ENCODE results near the gene SCYL3. TPM values are rescaled to one million over a fixed set of nuclear protein-coding genes. Genes with fewer than 3 reads are reported as not detected.

The SCYL3 gene
- total and polyA plus RNA-seq, 7 experiments from 2014 or later, result 9.5 to 22.7 (median 17.3) TPM

- ChIA-PET CTCF (no interaction called here), POLR2A (interaction anchor here (0.8 kb wide), 1 partner anchor 11 kb away, joined by 3 read pairs; no protein-coding TSS in a partner anchor)
- Mint-ChIP-seq H3K27ac (no peak overlapping the region), H3K9me3 (no peaks in the 10 kb centered on the region), H3K27me3 (no peaks in the 10 kb centered on the region), H3K36me3 (peaks cover 11 to 47% (median 27%) of the 10 kb centered on the region in 5 donors), H3K4me1 (peaks cover 19 to 69% (median 58%) of the 10 kb centered on the region in 7 donors), H3K4me3 (no peak overlapping the region)
- DNase-seq (no peak), ATAC-seq (no peak)
- H3K4me1 ChIP-seq (ENCODE audit: control insufficient read depth in 2 of 2, insufficient read depth in 2 of 2, low read length in 2 of 2), result peaks cover 15 to 20% of the 10 kb centered on the region in 2 donors
- H3K27ac ChIP-seq (ENCODE audit: low read depth, low read length), result no peak overlapping the region
- no peak overlapping the region for H3K4me3 ChIP-seq (ENCODE audit: low read length)
- H3K36me3 ChIP-seq (ENCODE audit: control insufficient read depth in 2 of 3, insufficient read depth in 3 of 3, low read length in 3 of 3), result peaks cover 6 to 19% (median 10%) of the 10 kb centered on the region in 3 experiments
- intact Hi-C loops (cut with micrococcal nuclease), result loop anchor here in 1 of 2 donors (2.0 kb wide), 1 partner anchor 300 kb away; the partner anchor contains the start of gene F5
- no peaks in the 10 kb centered on the region for H3K27me3 ChIP-seq (ENCODE audit: control insufficient read depth in 2 of 2, insufficient read depth in 2 of 2, low read length in 2 of 2)
- H3K9me3 ChIP-seq (ENCODE audit: control insufficient read depth in 2 of 3, low read length in 3 of 3), result no peaks in the 10 kb centered on the region
These were observed 6.8 kb downstream of the SCYL3 start for GRCh38 chr1:169886931-169887330.

- intact Hi-C loops (cut with micrococcal nuclease), result loop anchor here in 1 of 2 donors (2.0 kb wide), 1 partner anchor 300 kb away; the partner anchor contains the start of gene F5
- H3K27ac ChIP-seq (ENCODE audit: low read depth, low read length), result no peak overlapping the region
- Mint-ChIP-seq H3K36me3 (peaks cover 11 to 50% (median 30%) of the 10 kb centered on the region in 5 donors), H3K27ac (no peak overlapping the region), H3K4me3 (no peak overlapping the region), H3K27me3 (no peaks in the 10 kb centered on the region), H3K4me1 (peaks cover 18 to 66% (median 56%) of the 10 kb centered on the region in 7 donors), H3K9me3 (no peaks in the 10 kb centered on the region)
- no peak for DNase-seq
- ATAC-seq, result no peak
- H3K27me3 ChIP-seq (ENCODE audit: control insufficient read depth in 2 of 2, insufficient read depth in 2 of 2, low read length in 2 of 2), result no peaks in the 10 kb centered on the region
- no peaks in the 10 kb centered on the region for H3K9me3 ChIP-seq (ENCODE audit: control insufficient read depth in 2 of 3, low read length in 3 of 3)
- ChIA-PET POLR2A (interaction anchor here (0.8 kb wide), 1 partner anchor 11 kb away, joined by 3 read pairs; no protein-coding TSS in a partner anchor), CTCF (no interaction called here)
- peaks cover 6 to 24% (median 10%) of the 10 kb centered on the region in 3 experiments for H3K36me3 ChIP-seq (ENCODE audit: control insufficient read depth in 2 of 3, insufficient read depth in 3 of 3, low read length in 3 of 3)
- no peak overlapping the region for H3K4me3 ChIP-seq (ENCODE audit: low read length)
- H3K4me1 ChIP-seq (ENCODE audit: control insufficient read depth in 2 of 2, insufficient read depth in 2 of 2, low read length in 2 of 2), result peaks cover 10 to 16% of the 10 kb centered on the region in 2 donors
These were observed 7.3 kb downstream of the SCYL3 start for GRCh38 chr1:169886422-169886821.

- Histone ChIP-seq H3K36me3 (ENCODE audit: control insufficient read depth in 2 of 3, insufficient read depth in 3 of 3, low read length in 3 of 3) (peaks cover 6 to 26% (median 10%) of the 10 kb centered on the region in 3 experiments), H3K27ac (ENCODE audit: low read depth, low read length) (no peak overlapping the region), H3K27me3 (ENCODE audit: control insufficient read depth in 2 of 2, insufficient read depth in 2 of 2, low read length in 2 of 2) (no peaks in the 10 kb centered on the region), H3K4me1 (ENCODE audit: control insufficient read depth in 2 of 2, insufficient read depth in 2 of 2, low read length in 2 of 2) (peaks cover 0 to 5% of the 10 kb centered on the region in 2 donors), H3K9me3 (ENCODE audit: control insufficient read depth in 2 of 3, low read length in 3 of 3) (no peaks in the 10 kb centered on the region), H3K4me3 (ENCODE audit: low read length) (no peak overlapping the region)
- ChIA-PET CTCF (no interaction called here), POLR2A (interaction anchor here (0.8 kb wide), 1 partner anchor 12 kb away, joined by 3 read pairs; no protein-coding TSS in a partner anchor)
- ATAC-seq (no peak), DNase-seq (no peak)
- no peaks in the 10 kb centered on the region for H3K9me3 Mint-ChIP-seq
- intact Hi-C loops (cut with micrococcal nuclease), result no loop called here
- H3K27me3 Mint-ChIP-seq, result no peaks in the 10 kb centered on the region
- peaks cover 11 to 51% (median 32%) of the 10 kb centered on the region in 5 donors for H3K36me3 Mint-ChIP-seq
- H3K4me3 Mint-ChIP-seq, result no peak overlapping the region
- H3K27ac Mint-ChIP-seq, result no peak overlapping the region
- peaks cover 16 to 60% (median 50%) of the 10 kb centered on the region in 7 donors for H3K4me1 Mint-ChIP-seq
These were observed 8.5 kb downstream of the SCYL3 start for GRCh38 chr1:169885207-169885606.

DNA sequence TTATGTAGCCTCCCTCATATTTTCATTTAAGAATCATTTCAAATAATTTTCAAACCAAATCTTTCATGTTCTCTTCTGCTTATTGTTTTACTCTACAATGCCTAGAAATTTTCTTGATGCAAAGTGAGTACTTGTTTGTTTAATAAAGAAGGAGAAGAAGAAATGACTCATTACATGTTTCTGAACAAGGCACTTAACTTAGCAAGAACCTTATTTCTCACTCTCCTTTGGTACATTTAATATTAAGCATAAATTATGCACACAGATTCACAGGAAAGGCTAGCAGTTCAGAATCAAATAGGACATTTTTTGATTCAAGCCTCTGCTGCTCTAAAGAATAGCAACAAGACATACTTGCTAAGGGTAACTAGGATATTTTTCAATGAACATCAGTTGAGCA, 9.1 kb downstream of the SCYL3 start:
- intact Hi-C loops (cut with micrococcal nuclease), result no loop called here
- no peak overlapping the region for H3K4me3 Mint-ChIP-seq
- peaks cover 11 to 52% (median 35%) of the 10 kb centered on the region in 5 donors for H3K36me3 Mint-ChIP-seq
- CTCF ChIA-PET, result no interaction called here
- Histone ChIP-seq H3K27me3 (ENCODE audit: control insufficient read depth in 2 of 2, insufficient read depth in 2 of 2, low read length in 2 of 2) (no peaks in the 10 kb centered on the region), H3K4me3 (ENCODE audit: low read length) (no peak overlapping the region), H3K4me1 (ENCODE audit: control insufficient read depth in 2 of 2, insufficient read depth in 2 of 2, low read length in 2 of 2) (no peaks in the 10 kb centered on the region), H3K9me3 (ENCODE audit: control insufficient read depth in 2 of 3, low read length in 3 of 3) (no peaks in the 10 kb centered on the region), H3K36me3 (ENCODE audit: control insufficient read depth in 2 of 3, insufficient read depth in 3 of 3, low read length in 3 of 3) (peaks cover 6 to 26% (median 10%) of the 10 kb centered on the region in 3 experiments), H3K27ac (ENCODE audit: low read depth, low read length) (no peak overlapping the region)
- H3K4me1 Mint-ChIP-seq, result peaks cover 16 to 61% (median 52%) of the 10 kb centered on the region in 7 donors
- no peaks in the 10 kb centered on the region for H3K27me3 Mint-ChIP-seq
- H3K9me3 Mint-ChIP-seq, result no peaks in the 10 kb centered on the region
- POLR2A ChIA-PET, result interaction anchor here (0.8 kb wide), 1 partner anchor 12 kb away, joined by 3 read pairs; no protein-coding TSS in a partner anchor
- H3K27ac Mint-ChIP-seq, result no peak overlapping the region
- no peak for DNase-seq
- ATAC-seq, result no peak

DNA sequence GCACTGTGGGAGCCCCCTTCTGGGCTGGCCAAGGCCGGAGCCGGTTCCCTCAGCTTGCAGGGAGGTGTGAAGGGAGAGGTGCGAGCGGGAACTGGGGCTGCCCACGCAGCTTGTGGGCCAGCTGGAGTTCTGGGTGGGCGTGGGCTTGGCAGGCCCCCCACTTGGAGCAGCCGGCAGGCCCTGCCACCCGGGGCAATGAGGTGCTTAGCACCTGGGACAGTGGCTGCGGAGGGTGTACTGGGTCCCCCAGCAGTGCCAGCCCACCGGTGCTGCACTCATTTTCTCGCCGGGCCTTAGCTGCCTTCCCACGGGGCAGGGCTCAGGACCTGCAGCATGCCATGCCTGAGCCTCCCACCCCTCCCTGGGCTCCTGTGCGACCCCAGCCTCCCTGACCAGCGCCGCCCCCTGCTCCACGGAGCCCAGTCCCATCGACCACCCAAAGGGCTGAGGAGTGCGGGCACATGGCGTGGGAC, 11.6 kb downstream of the SCYL3 start:
- CTCF ChIA-PET, result no interaction called here
- H3K36me3 Mint-ChIP-seq, result peaks cover 11 to 53% (median 28%) of the 10 kb centered on the region in 5 donors

GRCh38 chr1:169879034-169879840, 14.5 kb downstream of the SCYL3 start:
- no peak overlapping the region for H3K27ac ChIP-seq (ENCODE audit: low read depth, low read length)
- Mint-ChIP-seq H3K4me3 (peak overlapping the region in 1 of 10 donors; percentile 2), H3K36me3 (peaks cover 11 to 54% (median 33%) of the 10 kb centered on the region in 5 donors)

More for the DNA sequence above, 11.6 kb downstream of the SCYL3 start:
- no peaks in the 10 kb centered on the region for H3K4me1 ChIP-seq (ENCODE audit: control insufficient read depth in 2 of 2, insufficient read depth in 2 of 2, low read length in 2 of 2)
- no peak for ATAC-seq
- no peaks in the 10 kb centered on the region for H3K27me3 Mint-ChIP-seq
- no peaks in the 10 kb centered on the region for H3K9me3 Mint-ChIP-seq
- POLR2A ChIA-PET, result no interaction called here
- no peak overlapping the region for H3K27ac ChIP-seq (ENCODE audit: low read depth, low read length)
- peaks cover 10 to 54% (median 51%) of the 10 kb centered on the region in 7 donors for H3K4me1 Mint-ChIP-seq
- intact Hi-C loops (cut with micrococcal nuclease), result no loop called here
- no peak overlapping the region for H3K4me3 Mint-ChIP-seq
- no peak overlapping the region for H3K27ac Mint-ChIP-seq
- no peak overlapping the region for H3K4me3 ChIP-seq (ENCODE audit: low read length)
- H3K27me3 ChIP-seq (ENCODE audit: control insufficient read depth in 2 of 2, insufficient read depth in 2 of 2, low read length in 2 of 2), result no peaks in the 10 kb centered on the region
- DNase-seq, result no peak
- H3K9me3 ChIP-seq (ENCODE audit: control insufficient read depth in 2 of 3, low read length in 3 of 3), result no peaks in the 10 kb centered on the region
- peaks cover 0 to 41% (median 8%) of the 10 kb centered on the region in 3 experiments for H3K36me3 ChIP-seq (ENCODE audit: control insufficient read depth in 2 of 3, insufficient read depth in 3 of 3, low read length in 3 of 3)

More at GRCh38 chr1:169879034-169879840, 14.5 kb downstream of the SCYL3 start:
- H3K27ac Mint-ChIP-seq, result peak overlapping the region in 4 of 9 donors; percentile 11 to 47 (median 24)
- H3K27me3 ChIP-seq (ENCODE audit: control insufficient read depth in 2 of 2, insufficient read depth in 2 of 2, low read length in 2 of 2), result no peaks in the 10 kb centered on the region
- DNase-seq (no peak), ATAC-seq (no peak)
- no peak overlapping the region for H3K4me3 ChIP-seq (ENCODE audit: low read length)
- no peaks in the 10 kb centered on the region for H3K27me3 Mint-ChIP-seq
- H3K9me3 Mint-ChIP-seq, result no peaks in the 10 kb centered on the region
- peaks cover 10 to 55% (median 19%) of the 10 kb centered on the region in 3 experiments for H3K36me3 ChIP-seq (ENCODE audit: control insufficient read depth in 2 of 3, insufficient read depth in 3 of 3, low read length in 3 of 3)
- no peaks in the 10 kb centered on the region for H3K4me1 ChIP-seq (ENCODE audit: control insufficient read depth in 2 of 2, insufficient read depth in 2 of 2, low read length in 2 of 2)
- CTCF ChIA-PET, result interaction anchor here (0.6 kb wide), 1 partner anchor 72 kb away, joined by 3 read pairs; no protein-coding TSS in a partner anchor
- POLR2A ChIA-PET, result interaction anchor here (0.6 kb wide), 2 partner anchors 118 to 654 kb away, joined by 4 to 5 read pairs; no protein-coding TSS in a partner anchor
- H3K4me1 Mint-ChIP-seq, result peaks cover 11 to 48% (median 42%) of the 10 kb centered on the region in 7 donors
- H3K9me3 ChIP-seq (ENCODE audit: control insufficient read depth in 2 of 3, low read length in 3 of 3), result no peaks in the 10 kb centered on the region
- intact Hi-C loops (cut with micrococcal nuclease), result no loop called here
